Peyer's patch (tissue), 4 donors: ENCODE results near the gene PRELID3B. TPM values are rescaled to one million over a fixed set of nuclear protein-coding genes. Genes with fewer than 3 reads are reported as not detected.

Experiments
- DNase-seq, 3 donors: peaks; one replicate each; pipeline ENCODE4 v3.0.0-alpha.2; 2017 to 2019
- H3K27ac ChIP-seq, 4 donors: fragments of 200-600 bp; sonication (generic); one replicate each; pipeline ENCODE4 v1.5.1; 2016 to 2019
- H3K27me3 ChIP-seq, 2 donors: fragments of 200-600 bp; sonication (generic); one replicate each; pipeline ENCODE4 v1.5.1; 2019
- H3K36me3 ChIP-seq, 3 donors: fragments of 200-600 bp; sonication (generic); one replicate each; pipeline ENCODE4 v1.5.1; 2016 to 2019
- H3K4me1 ChIP-seq, 4 donors: fragments of 200-600 bp; sonication (generic); one replicate each; pipeline ENCODE4 v1.5.1; 2016 to 2019
- H3K4me3 ChIP-seq, 4 donors: fragments of 200-600 bp; sonication (generic); 1 replicate in 3 of 4; 2 replicates in 1 of 4; pipeline ENCODE4 v1.5.1; 2016 to 2019; ENCODE audit warnings: mild to moderate bottlenecking in 1 of 4
- H3K9me3 ChIP-seq, 4 donors: fragments of 200-600 bp; sonication (generic); one replicate each; pipeline ENCODE4 v1.5.1; 2016 to 2019; ENCODE audit warnings: mild to moderate bottlenecking in 1 of 4
- POLR2A ChIP-seq, 2 donors: fragments of 450-650 bp; IDR thresholded peaks; one replicate each; pipeline ENCODE4 v1.5.1; 2017; ENCODE audit warnings: antibody characterized with exemption in 2 of 2, mild to moderate bottlenecking in 2 of 2, moderate library complexity in 2 of 2
- total RNA-seq, 4 donors: library from RNA; depleted of rRNA; stranded (reverse); fragments of >200 nt; gene quantifications; one replicate each; pipeline ENCODE4 v1.1.0, GENCODE V29; 2016
- TF ChIP-seq, protein P1 (sequence below), 6 experiments: fragments of 450-650 bp in 4 of 6; fragments of 200-600 bp in 2 of 6; sonication (generic) in 1 of 6; IDR thresholded peaks; one replicate each; pipeline ENCODE4 v1.5.1; 2017 to 2019; ENCODE audit warnings: antibody characterized with exemption in 6 of 6, mild to moderate bottlenecking in 3 of 6, moderate library complexity in 1 of 6

The PRELID3B gene
- 100 to 1,000 TPM in 2 of 4 donors, 10 to 100 TPM in 2; 44.6 to 148 (median 86.5) TPM for total RNA-seq

- Histone ChIP-seq H3K36me3 (peaks cover 0 to 10% (median 0%) of the 10 kb centered on the region in 3 donors), H3K4me1 (peaks cover 0 to 57% (median 8%) of the 10 kb centered on the region in 4 donors), H3K4me3 (peak within 1 kb of the TSS; percentile 62 to 98 (median 83)), H3K27me3 (no peaks in the 10 kb centered on the region), H3K27ac (peak within 1 kb of the TSS; percentile 84 to 95 (median 92)), H3K9me3 (no peaks in the 10 kb centered on the region)
- DNase-seq, result peak; percentile 38 to 73 (median 68)
- TF ChIP-seq, protein P1, sequence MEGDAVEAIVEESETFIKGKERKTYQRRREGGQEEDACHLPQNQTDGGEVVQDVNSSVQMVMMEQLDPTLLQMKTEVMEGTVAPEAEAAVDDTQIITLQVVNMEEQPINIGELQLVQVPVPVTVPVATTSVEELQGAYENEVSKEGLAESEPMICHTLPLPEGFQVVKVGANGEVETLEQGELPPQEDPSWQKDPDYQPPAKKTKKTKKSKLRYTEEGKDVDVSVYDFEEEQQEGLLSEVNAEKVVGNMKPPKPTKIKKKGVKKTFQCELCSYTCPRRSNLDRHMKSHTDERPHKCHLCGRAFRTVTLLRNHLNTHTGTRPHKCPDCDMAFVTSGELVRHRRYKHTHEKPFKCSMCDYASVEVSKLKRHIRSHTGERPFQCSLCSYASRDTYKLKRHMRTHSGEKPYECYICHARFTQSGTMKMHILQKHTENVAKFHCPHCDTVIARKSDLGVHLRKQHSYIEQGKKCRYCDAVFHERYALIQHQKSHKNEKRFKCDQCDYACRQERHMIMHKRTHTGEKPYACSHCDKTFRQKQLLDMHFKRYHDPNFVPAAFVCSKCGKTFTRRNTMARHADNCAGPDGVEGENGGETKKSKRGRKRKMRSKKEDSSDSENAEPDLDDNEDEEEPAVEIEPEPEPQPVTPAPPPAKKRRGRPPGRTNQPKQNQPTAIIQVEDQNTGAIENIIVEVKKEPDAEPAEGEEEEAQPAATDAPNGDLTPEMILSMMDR (IDR thresholded peaks at IDR 0.05), result peak in 1 of 6 experiments; percentile 21
- peak; percentile 73 to 86 for TF ChIP-seq POLR2A (IDR thresholded peaks at IDR 0.05)
These were observed at the start of gene PRELID3B for GRCh38 chr20:59042151-59042795. PRELID3B (minus strand) TSS chr20:59042786; CDS start chr20:59042730, 56 bp downstream.

DNA sequence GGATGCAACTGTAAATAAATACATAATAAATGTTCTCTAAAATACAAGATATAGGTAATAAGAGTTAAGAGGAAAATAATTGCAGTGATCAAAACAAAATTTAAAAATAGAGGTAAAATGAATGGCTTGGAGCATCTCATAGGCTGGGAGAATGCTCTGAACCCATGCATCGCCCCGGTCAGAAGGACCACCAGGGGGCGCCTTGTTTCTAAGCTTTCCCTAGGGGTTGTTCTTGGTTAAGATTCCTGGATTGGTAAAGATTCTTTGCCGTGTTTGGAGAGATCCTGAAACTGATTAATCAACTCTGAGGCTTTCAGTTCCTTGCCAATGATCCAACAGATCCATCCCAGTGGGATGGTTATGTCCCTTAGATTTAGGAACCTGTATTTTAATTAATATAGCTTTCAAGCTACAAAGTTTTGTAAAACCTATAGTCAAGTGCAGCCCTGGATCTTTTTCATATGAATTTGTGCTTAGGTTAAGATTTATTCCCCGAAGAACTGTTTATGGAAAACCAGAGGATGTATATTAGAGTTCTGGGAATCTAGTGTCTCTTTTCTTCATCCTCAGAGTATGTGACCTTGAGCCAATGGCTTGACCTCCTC is 45.3 kb upstream of the PRELID3B start:
- DNase-seq, result peak; percentile 87 to 96 (median 90)
- Histone ChIP-seq H3K9me3 (no peaks in the 10 kb centered on the region), H3K4me1 (no peaks in the 10 kb centered on the region), H3K36me3 (no peaks in the 10 kb centered on the region), H3K27ac (no peak overlapping the region), H3K4me3 (no peak overlapping the region), H3K27me3 (no peaks in the 10 kb centered on the region)
- TF ChIP-seq POLR2A (IDR thresholded peaks at IDR 0.05), result no peak
- TF ChIP-seq, protein P1 (IDR thresholded peaks at IDR 0.05), result peak; percentile 69 to 95 (median 90)

GRCh38 chr20:59086923-59087322 is 44.3 kb upstream of the PRELID3B start:
- no peak for TF ChIP-seq POLR2A (IDR thresholded peaks at IDR 0.05)
- TF ChIP-seq, protein P1 (IDR thresholded peaks at IDR 0.05), result no peak

GRCh38 chr20:59084041-59084850 is 41.7 kb upstream of the PRELID3B start:
- no peaks in the 10 kb centered on the region for H3K27me3 ChIP-seq
- H3K4me1 ChIP-seq, result no peaks in the 10 kb centered on the region
- TF ChIP-seq, protein P1 (IDR thresholded peaks at IDR 0.05), result no peak
- no peak for TF ChIP-seq POLR2A (IDR thresholded peaks at IDR 0.05)
- no peak overlapping the region for H3K27ac ChIP-seq
- no peaks in the 10 kb centered on the region for H3K36me3 ChIP-seq
- DNase-seq, result no peak
- no peaks in the 10 kb centered on the region for H3K9me3 ChIP-seq
- H3K4me3 ChIP-seq, result no peak overlapping the region

More at GRCh38 chr20:59086923-59087322, 44.3 kb upstream of the PRELID3B start:
- Histone ChIP-seq H3K27me3 (no peaks in the 10 kb centered on the region), H3K9me3 (no peaks in the 10 kb centered on the region), H3K27ac (no peak overlapping the region), H3K4me3 (no peak overlapping the region), H3K36me3 (no peaks in the 10 kb centered on the region), H3K4me1 (no peaks in the 10 kb centered on the region)
- DNase-seq, result no peak

- Histone ChIP-seq H3K36me3 (no peaks in the 10 kb centered on the region), H3K4me1 (no peaks in the 10 kb centered on the region), H3K27me3 (no peaks in the 10 kb centered on the region), H3K27ac (no peak overlapping the region), H3K9me3 (no peaks in the 10 kb centered on the region), H3K4me3 (no peak overlapping the region)
- no peak for TF ChIP-seq POLR2A (IDR thresholded peaks at IDR 0.05)
- TF ChIP-seq, protein P1 (IDR thresholded peaks at IDR 0.05), result no peak
- no peak for DNase-seq
These were observed 40.4 kb upstream of the PRELID3B start for GRCh38 chr20:59082981-59083380.
